ENCODE results near the gene PGM5. TPM values are rescaled to one million over a fixed set of nuclear protein-coding genes. Genes with fewer than 3 reads are reported as not detected.

PGM5 gene
- total RNA-seq, 1 experiment from 2014 or later: not detected

GRCh38 chr9:68455451-68455850 lies 99.0 kb downstream of the PGM5 start:
- no peaks in the 10 kb centered on the region for H3K9me3 ChIP-seq (ENCODE audit: insufficient read depth, low read depth)
- no peak overlapping the region for H3K4me3 ChIP-seq
- no peak overlapping the region for H3K27ac ChIP-seq
- H3K27me3 ChIP-seq (ENCODE audit: insufficient read depth, low read depth): peaks cover 14% of the 10 kb centered on the region; the same call in 1 of the 2 replicates
- CTCF ChIA-PET: no interaction called here
- no peak for TF ChIP-seq EZH2 (IDR thresholded peaks at IDR 0.05; ENCODE audit: low read depth)
- TF ChIP-seq, protein P1, sequence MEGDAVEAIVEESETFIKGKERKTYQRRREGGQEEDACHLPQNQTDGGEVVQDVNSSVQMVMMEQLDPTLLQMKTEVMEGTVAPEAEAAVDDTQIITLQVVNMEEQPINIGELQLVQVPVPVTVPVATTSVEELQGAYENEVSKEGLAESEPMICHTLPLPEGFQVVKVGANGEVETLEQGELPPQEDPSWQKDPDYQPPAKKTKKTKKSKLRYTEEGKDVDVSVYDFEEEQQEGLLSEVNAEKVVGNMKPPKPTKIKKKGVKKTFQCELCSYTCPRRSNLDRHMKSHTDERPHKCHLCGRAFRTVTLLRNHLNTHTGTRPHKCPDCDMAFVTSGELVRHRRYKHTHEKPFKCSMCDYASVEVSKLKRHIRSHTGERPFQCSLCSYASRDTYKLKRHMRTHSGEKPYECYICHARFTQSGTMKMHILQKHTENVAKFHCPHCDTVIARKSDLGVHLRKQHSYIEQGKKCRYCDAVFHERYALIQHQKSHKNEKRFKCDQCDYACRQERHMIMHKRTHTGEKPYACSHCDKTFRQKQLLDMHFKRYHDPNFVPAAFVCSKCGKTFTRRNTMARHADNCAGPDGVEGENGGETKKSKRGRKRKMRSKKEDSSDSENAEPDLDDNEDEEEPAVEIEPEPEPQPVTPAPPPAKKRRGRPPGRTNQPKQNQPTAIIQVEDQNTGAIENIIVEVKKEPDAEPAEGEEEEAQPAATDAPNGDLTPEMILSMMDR (conservative IDR thresholded peaks at IDR 0.05): no peak
- H3K79me2 ChIP-seq (ENCODE audit: low read depth): no peaks in the 10 kb centered on the region
- DNase-seq: no peak
- H3F3A ChIP-seq (ENCODE audit: insufficient read depth, low read depth): no peaks in the 10 kb centered on the region
- H3K4me2 ChIP-seq: no peak overlapping the region
- no peak overlapping the region for H2AFZ ChIP-seq
- H3K36me3 ChIP-seq (ENCODE audit: low read depth): no peaks in the 10 kb centered on the region
- H4K20me1 ChIP-seq (ENCODE audit: insufficient read depth): no peaks in the 10 kb centered on the region
- peaks cover 3% of the 10 kb centered on the region; the same call in 1 of the 2 replicates for H3K9me2 ChIP-seq (ENCODE audit: insufficient read depth)
- intact Hi-C loops (cut with micrococcal nuclease; ENCODE audit: unreplicated experiment): no loop called here
- no TSS peak for BruUV-seq (replicated peaks)
- H3K4me1 ChIP-seq (replicated peaks; ENCODE audit: insufficient read depth): no peaks in the 10 kb centered on the region
- POLR2A ChIA-PET (ENCODE audit: unreplicated experiment): no interaction called here

DNA sequence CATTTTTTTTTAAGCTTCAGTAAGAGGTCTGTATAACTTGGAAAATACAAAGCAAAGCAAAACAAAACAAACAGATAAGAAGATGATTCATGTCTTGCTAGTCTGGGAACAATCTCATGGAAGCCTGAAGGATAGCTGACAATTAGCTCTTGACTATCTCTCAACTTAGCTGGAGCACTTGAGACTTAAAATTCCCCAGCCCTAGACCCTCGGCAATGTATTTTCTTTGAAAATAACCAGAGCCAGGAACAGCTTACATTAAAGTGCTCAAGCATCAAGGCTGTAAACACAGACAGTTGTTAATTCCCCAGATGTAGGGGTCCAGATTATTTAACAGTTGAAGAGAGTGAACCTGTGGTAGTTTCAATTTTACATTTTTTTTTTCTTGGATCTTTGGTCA lies 101.4 kb downstream of the PGM5 start:
- Histone ChIP-seq H3K4me1 (replicated peaks; ENCODE audit: insufficient read depth) (no peaks in the 10 kb centered on the region), H2AFZ (no peak overlapping the region), H3K27ac (no peak overlapping the region), H3F3A (ENCODE audit: insufficient read depth, low read depth) (no peaks in the 10 kb centered on the region), H3K9me2 (ENCODE audit: insufficient read depth) (peaks cover 3% of the 10 kb centered on the region; the same call in 1 of the 2 replicates), H3K9me3 (ENCODE audit: insufficient read depth, low read depth) (no peaks in the 10 kb centered on the region), H3K4me2 (no peak overlapping the region), H4K20me1 (ENCODE audit: insufficient read depth) (no peaks in the 10 kb centered on the region), H3K79me2 (ENCODE audit: low read depth) (no peaks in the 10 kb centered on the region), H3K36me3 (ENCODE audit: low read depth) (no peaks in the 10 kb centered on the region), H3K27me3 (ENCODE audit: insufficient read depth, low read depth) (peaks cover 25% of the 10 kb centered on the region), H3K4me3 (no peak overlapping the region)
- no TSS peak for BruUV-seq (replicated peaks)
- ChIA-PET POLR2A (ENCODE audit: unreplicated experiment) (no interaction called here), CTCF (no interaction called here)
- DNase-seq: no peak
- TF ChIP-seq, protein P1 (conservative IDR thresholded peaks at IDR 0.05): no peak
- no peak for TF ChIP-seq EZH2 (IDR thresholded peaks at IDR 0.05; ENCODE audit: low read depth)
- intact Hi-C loops (cut with micrococcal nuclease; ENCODE audit: unreplicated experiment): no loop called here

DNA sequence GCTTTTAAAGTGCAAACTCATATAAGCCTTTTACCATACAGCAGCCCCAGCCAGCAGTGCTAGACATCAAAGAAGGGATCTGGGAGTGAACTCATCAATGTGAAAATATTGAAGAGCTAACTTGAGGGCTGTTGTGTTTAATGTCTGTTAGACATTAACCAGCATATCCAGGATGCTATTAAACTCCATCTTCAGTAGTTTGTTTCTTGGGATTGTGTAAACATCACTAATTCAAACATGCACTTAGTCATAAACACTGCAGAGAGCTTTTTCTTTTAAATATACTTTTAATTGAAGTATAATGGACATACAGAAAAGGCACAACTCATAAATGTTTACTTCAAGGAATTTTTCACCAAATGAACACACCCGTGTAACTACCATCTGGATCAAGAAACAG lies 102.5 kb downstream of the PGM5 start:
- Histone ChIP-seq H3K4me1 (replicated peaks; ENCODE audit: insufficient read depth) (no peaks in the 10 kb centered on the region), H3K79me2 (ENCODE audit: low read depth) (no peaks in the 10 kb centered on the region), H3F3A (ENCODE audit: insufficient read depth, low read depth) (no peaks in the 10 kb centered on the region), H2AFZ (no peak overlapping the region), H3K27me3 (ENCODE audit: insufficient read depth, low read depth) (peaks cover 31% of the 10 kb centered on the region), H3K9me2 (ENCODE audit: insufficient read depth) (peaks cover 3% of the 10 kb centered on the region; the same call in 1 of the 2 replicates), H3K27ac (no peak overlapping the region), H3K36me3 (ENCODE audit: low read depth) (no peaks in the 10 kb centered on the region), H4K20me1 (ENCODE audit: insufficient read depth) (no peaks in the 10 kb centered on the region), H3K4me3 (no peak overlapping the region), H3K9me3 (ENCODE audit: insufficient read depth, low read depth) (no peaks in the 10 kb centered on the region), H3K4me2 (no peak overlapping the region)
- no TSS peak for BruUV-seq (replicated peaks)
- CTCF ChIA-PET: no interaction called here
- TF ChIP-seq, protein P1 (conservative IDR thresholded peaks at IDR 0.05): no peak
- no peak for TF ChIP-seq EZH2 (IDR thresholded peaks at IDR 0.05; ENCODE audit: low read depth)
- POLR2A ChIA-PET (ENCODE audit: unreplicated experiment): no interaction called here
- no peak for DNase-seq
- intact Hi-C loops (cut with micrococcal nuclease; ENCODE audit: unreplicated experiment): no loop called here
